Measurements from ENCODE around the gene LHFPL6. TPM values are rescaled to one million over a fixed set of nuclear protein-coding genes. Genes with fewer than 3 reads are reported as not detected.

Gene LHFPL6
- 100 to 1,000 TPM in 1 of 2 donors, 10 to 100 TPM in 1; 99.0 to 115 TPM for total RNA-seq

GRCh38 chr13:39602614-39603366 is at the start of gene LHFPL6:
Gene LHFPL6 (minus strand): TSS chr13:39603193.
- Histone ChIP-seq H3K4me3 (peak within 1 kb of the TSS; percentile 82), H3K4me1 (ENCODE audit: control insufficient read depth in 1 of 2, low read depth in 2 of 2) (peaks cover 6 to 14% of the 10 kb centered on the region in 2 donors), H3K27me3 (replicated peaks; ENCODE audit: insufficient read depth) (no peaks in the 10 kb centered on the region), H3K9me3 (no peaks in the 10 kb centered on the region), H3K27ac (peak within 1 kb of the TSS; percentile 85 to 90), H3K36me3 (no peaks in the 10 kb centered on the region)
- TF ChIP-seq CTCF (IDR thresholded peaks at IDR 0.05): no peak
- DNase-seq (ENCODE audit: low spot score) (peak; percentile 64), ATAC-seq (ENCODE audit: insufficient number of reproducible peaks, low FRiP score, low read depth) (peak; percentile 79)

- Histone ChIP-seq H3K27ac (no peak overlapping the region), H3K4me1 (ENCODE audit: control insufficient read depth in 1 of 2, low read depth in 2 of 2) (no peaks in the 10 kb centered on the region), H3K4me3 (no peak overlapping the region), H3K36me3 (no peaks in the 10 kb centered on the region), H3K27me3 (replicated peaks; ENCODE audit: insufficient read depth) (no peaks in the 10 kb centered on the region), H3K9me3 (no peaks in the 10 kb centered on the region)
- ATAC-seq (ENCODE audit: insufficient number of reproducible peaks, low FRiP score, low read depth) (no peak), DNase-seq (ENCODE audit: low spot score) (no peak)
- TF ChIP-seq CTCF (IDR thresholded peaks at IDR 0.05): no peak
These were observed 43.1 kb upstream of the LHFPL6 start for GRCh38 chr13:39646122-39646521.

GRCh38 chr13:39641645-39642044 is 38.7 kb upstream of the LHFPL6 start:
- DNase-seq (ENCODE audit: low spot score): no peak
- H3K36me3 ChIP-seq: no peaks in the 10 kb centered on the region
- H3K27ac ChIP-seq: no peak overlapping the region
- no peak for ATAC-seq (ENCODE audit: insufficient number of reproducible peaks, low FRiP score, low read depth)
- H3K27me3 ChIP-seq (replicated peaks; ENCODE audit: insufficient read depth): no peaks in the 10 kb centered on the region
- H3K4me1 ChIP-seq (ENCODE audit: control insufficient read depth in 1 of 2, low read depth in 2 of 2): no peaks in the 10 kb centered on the region
- H3K9me3 ChIP-seq: no peaks in the 10 kb centered on the region
- H3K4me3 ChIP-seq: no peak overlapping the region
- no peak for TF ChIP-seq CTCF (IDR thresholded peaks at IDR 0.05)

GRCh38 chr13:39637890-39638289 is 34.9 kb upstream of the LHFPL6 start:
- no peak for DNase-seq (ENCODE audit: low spot score)
- Histone ChIP-seq H3K36me3 (no peaks in the 10 kb centered on the region), H3K4me1 (ENCODE audit: control insufficient read depth in 1 of 2, low read depth in 2 of 2) (no peaks in the 10 kb centered on the region), H3K9me3 (no peaks in the 10 kb centered on the region), H3K27ac (no peak overlapping the region), H3K27me3 (replicated peaks; ENCODE audit: insufficient read depth) (no peaks in the 10 kb centered on the region), H3K4me3 (no peak overlapping the region)
- TF ChIP-seq CTCF (IDR thresholded peaks at IDR 0.05): no peak
- no peak for ATAC-seq (ENCODE audit: insufficient number of reproducible peaks, low FRiP score, low read depth)

- H3K36me3 ChIP-seq: no peaks in the 10 kb centered on the region
- H3K27ac ChIP-seq: no peak overlapping the region
- ATAC-seq (ENCODE audit: insufficient number of reproducible peaks, low FRiP score, low read depth) (no peak), DNase-seq (ENCODE audit: low spot score) (no peak)
- peaks cover 3% of the 10 kb centered on the region for H3K9me3 ChIP-seq
- no peak overlapping the region for H3K4me3 ChIP-seq
- H3K4me1 ChIP-seq (ENCODE audit: control insufficient read depth in 1 of 2, low read depth in 2 of 2): no peaks in the 10 kb centered on the region
- TF ChIP-seq CTCF (IDR thresholded peaks at IDR 0.05): no peak
- no peaks in the 10 kb centered on the region for H3K27me3 ChIP-seq (replicated peaks; ENCODE audit: insufficient read depth)
These were observed 32.6 kb upstream of the LHFPL6 start for GRCh38 chr13:39635564-39635963.
